K562 treated with DMSO at 1 percent for 48 hours (cell line): ENCODE measurements around the gene CELA1. TPM values are rescaled to one million over a fixed set of nuclear protein-coding genes. Genes with fewer than 3 reads are reported as not detected.

ENCODE experiments used
- total RNA-seq: library from RNA; unstranded; fragments of 300-600 nt; gene quantifications from 2 replicates; pipeline ENCODE4 v1.2.3, GENCODE V29; 2022; ENCODE audit warnings: low replicate concordance; ENCODE audit errors: extremely low read depth

CELA1 gene
- total RNA-seq, result not detected in 2 replicates

DNA sequence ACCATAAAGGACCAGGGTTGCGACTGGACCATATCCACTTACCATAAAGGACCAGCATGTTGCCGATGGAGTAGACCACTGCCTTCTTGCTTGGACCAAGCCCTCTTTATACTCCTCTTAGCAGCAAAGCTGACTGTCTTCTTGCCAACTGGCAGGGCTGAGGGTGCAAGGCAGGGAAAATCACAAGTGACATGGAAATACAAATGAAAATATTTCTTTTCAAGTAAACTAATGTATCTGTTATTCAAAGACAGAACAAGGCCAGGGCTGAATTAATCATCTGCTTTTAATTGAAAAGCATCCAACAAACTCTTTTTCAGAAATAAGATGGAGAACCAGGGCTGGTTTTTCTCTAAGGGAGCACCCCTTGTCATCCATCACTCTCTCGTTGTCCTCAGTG, at the start of gene CELA1:
TSS of gene CELA1 (minus strand) at position 99 of the 400 bp plus-strand sequence. CDS start at position 58, 41 bp downstream.

DNA sequence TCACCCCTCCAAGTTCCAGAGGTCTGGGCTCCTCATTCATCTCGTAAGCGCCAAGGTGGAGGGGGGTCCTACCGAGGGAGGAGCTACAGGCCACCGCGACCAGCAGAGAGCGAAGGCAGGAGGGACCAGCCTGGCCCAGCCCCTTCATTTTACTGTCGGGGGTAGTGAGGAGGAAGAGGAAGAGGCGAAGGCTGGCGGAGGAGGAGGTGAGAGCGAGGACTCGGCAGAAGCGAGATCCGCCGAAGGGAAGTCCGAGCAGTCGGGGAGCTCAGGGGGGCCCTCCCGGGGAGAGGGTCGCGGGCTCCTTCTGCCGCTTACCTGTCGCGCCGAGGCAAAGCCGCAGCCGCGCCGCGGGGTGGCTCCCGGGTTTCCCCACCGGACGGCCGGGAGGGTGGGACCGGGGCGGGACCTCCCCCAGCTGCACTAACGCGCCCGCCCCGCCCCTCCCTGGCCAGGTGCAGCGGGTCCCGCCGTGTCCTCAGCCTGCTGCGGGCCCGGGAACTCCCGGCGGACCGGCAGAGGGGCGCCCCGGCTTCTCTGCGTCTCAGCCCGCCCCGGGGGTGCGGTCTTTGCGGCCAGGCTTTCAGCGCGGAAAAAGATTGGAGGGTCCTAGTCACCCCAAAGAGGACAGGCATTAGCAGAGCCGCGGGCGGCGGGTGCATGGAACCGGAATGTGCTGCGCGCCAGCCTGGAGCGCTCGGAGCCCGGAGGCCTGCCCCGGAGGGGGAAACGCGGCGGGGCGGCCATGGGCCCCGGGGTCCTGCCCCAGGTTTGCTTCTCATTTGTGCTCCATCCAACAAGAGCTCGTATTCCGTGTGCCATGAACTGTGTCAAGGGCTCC, 45.0 kb upstream of the CELA1 start, which contains the start of gene GALNT6:
TSS of gene GALNT6 (minus strand) at position 124 of the 841 bp plus-strand sequence. CDS start 11,625 bp downstream, outside the sequence.

DNA sequence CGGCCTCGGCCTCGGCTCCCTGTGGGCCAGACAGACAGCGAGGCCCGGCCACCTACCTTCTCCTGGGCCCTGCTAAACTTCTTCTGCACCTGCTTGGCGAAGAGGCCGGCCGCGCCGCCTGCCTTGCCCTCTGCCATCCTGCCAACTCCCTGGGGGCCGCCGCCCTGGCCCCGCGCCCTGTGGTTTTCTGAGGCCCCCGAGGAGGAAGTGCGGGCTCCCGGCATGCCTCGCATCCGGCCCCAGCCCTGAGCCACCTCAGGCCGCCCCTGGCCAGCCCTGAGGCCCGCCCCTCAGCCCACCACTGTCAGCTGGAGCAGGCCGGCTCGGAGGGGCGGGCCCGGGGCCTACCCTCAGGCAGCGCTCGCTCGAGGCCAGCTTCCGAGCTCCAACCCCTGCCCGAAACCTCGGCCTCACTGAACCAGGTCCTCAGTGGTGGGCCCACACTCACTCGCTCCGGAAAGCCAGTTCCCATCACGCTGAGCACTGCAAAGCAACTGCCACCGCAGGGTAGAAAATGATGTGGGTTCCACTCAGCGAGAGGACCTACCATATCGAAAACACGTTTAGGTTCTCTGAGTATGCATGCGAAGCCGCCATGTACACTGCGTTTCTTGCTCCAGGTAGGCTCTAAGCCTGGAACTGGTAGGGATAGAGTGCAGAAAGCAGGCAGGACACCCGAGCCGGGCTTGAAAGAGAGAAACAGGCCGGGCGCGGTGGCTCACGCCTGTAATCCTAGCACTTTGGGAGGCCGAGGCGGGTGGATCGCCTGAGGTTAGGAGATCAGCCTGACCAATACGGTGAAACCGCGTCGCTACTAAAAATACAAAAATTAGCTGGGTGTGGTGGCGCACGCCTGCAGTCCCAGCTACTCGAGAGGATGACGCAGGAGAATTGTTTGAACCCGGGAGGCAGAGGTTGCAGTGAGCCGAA, 22.2 kb downstream of the CELA1 start, which contains the start of gene BIN2:
TSS of gene BIN2 (minus strand) at position 209 of the 930 bp plus-strand sequence. CDS start at position 137, 72 bp downstream.

Other genes with a start within 250 kb of the CELA1 start
- gene TFCP2, start 173.5 kb downstream of the CELA1 start, total RNA-seq, result not detected in 2 replicates
- not detected in 2 replicates for gene POU6F1, start 128.6 kb downstream of the CELA1 start, total RNA-seq
- gene DAZAP2, start 107.9 kb downstream of the CELA1 start, total RNA-seq, result 302 TPM in 1 of 2 replicates, not detected in the other
- gene SMAGP, start 76.3 kb downstream of the CELA1 start, total RNA-seq, result not detected in 2 replicates
- gene BIN2, start 22.5 kb downstream of the CELA1 start, total RNA-seq, result not detected in 2 replicates
- gene GALNT6, start 44.7 kb upstream of the CELA1 start, total RNA-seq, result not detected in 2 replicates
- gene SLC4A8, start 78.2 kb upstream of the CELA1 start, total RNA-seq, result not detected in 2 replicates
- gene SCN8A, start 244.6 kb upstream of the CELA1 start, total RNA-seq, result not detected in 2 replicates